Activated T-helper 2 cell treated with anti-CD3 and anti-CD28 coated beads, Interferon-gamma antibody, Interleukin-2, Interleukin-4, amounts not matched to agents 10 μg/mL and 5 μg/mL and 100 μg/mL, durations not matched to agents 14 hours and 24 hours and 36 hours (primary cell): Measurements from ENCODE around the gene BLM. TPM values are rescaled to one million over a fixed set of nuclear protein-coding genes. Genes with fewer than 3 reads are reported as not detected.
"Not testable (repeated sequence)": the region's sequence is repeated elsewhere in the genome, so short reads cannot be mapped to it uniquely, and the experiment has no call there.

ENCODE experiments used
- DNase-seq: peaks from one replicate; pipeline ENCODE4 v3.0.0; 2021; ENCODE audit warnings: low spot score
- H3K27ac Mint-ChIP-seq: one replicate; pipeline ENCODE4 v1.8.0; 2021; ENCODE audit warnings: mixed read lengths
- H3K27me3 Mint-ChIP-seq: one replicate; pipeline ENCODE4 v1.8.0; 2021; ENCODE audit warnings: low read depth, mixed read lengths
- H3K36me3 Mint-ChIP-seq: one replicate; pipeline ENCODE4 v1.8.0; 2021; ENCODE audit warnings: low read depth, mixed read lengths
- H3K4me1 Mint-ChIP-seq: one replicate; pipeline ENCODE4 v1.8.0; 2021; ENCODE audit warnings: low read depth, mixed read lengths
- H3K4me3 Mint-ChIP-seq: one replicate; pipeline ENCODE4 v1.8.0; 2021; ENCODE audit warnings: low read depth, mild to moderate bottlenecking, moderate library complexity, mixed read lengths
- H3K9me3 Mint-ChIP-seq: one replicate; pipeline ENCODE4 v1.8.0; 2021; ENCODE audit warnings: mixed read lengths
- intact Hi-C: fragments of 100-400 bp; cut with micrococcal nuclease; formaldehyde crosslinking; loops from one replicate; pipeline ENCODE4 v1.15.1; 2023
- total RNA-seq: library from RNA; stranded (reverse); gene quantifications from 2 replicates; pipeline ENCODE4 v1.2.3, GENCODE V29; 2022

Gene BLM
- total RNA-seq, 1 donor from 2014 or later: 65.3 TPM

- intact Hi-C loops: no loop called here
- Mint-ChIP-seq H3K27ac (no peak overlapping the region), H3K4me1 (peaks cover 34% of the 10 kb centered on the region), H3K36me3 (peaks cover 7% of the 10 kb centered on the region), H3K9me3 (peaks cover 6% of the 10 kb centered on the region), H3K27me3 (no peaks in the 10 kb centered on the region), H3K4me3 (no peak overlapping the region)
- no peak for DNase-seq
These were observed 106.4 kb downstream of the BLM start for GRCh38 chr15:90823455-90823974.

GRCh38 chr15:90825115-90825899, 108.2 kb downstream of the BLM start:
- H3K36me3 Mint-ChIP-seq, intact Hi-C loops, H3K4me3 Mint-ChIP-seq, DNase-seq, H3K27me3 Mint-ChIP-seq, H3K9me3 Mint-ChIP-seq: not testable (repeated sequence)
- H3K4me1 Mint-ChIP-seq: peaks cover 34% of the 10 kb centered on the region
- peak overlapping the region; percentile 59 for H3K27ac Mint-ChIP-seq

- peak overlapping the region; percentile 82 for H3K27ac Mint-ChIP-seq
- H3K27me3 Mint-ChIP-seq, DNase-seq, intact Hi-C loops, H3K9me3 Mint-ChIP-seq: not testable (repeated sequence)
- H3K4me3 Mint-ChIP-seq: peak overlapping the region; percentile 54
- peaks cover 12% of the 10 kb centered on the region for H3K36me3 Mint-ChIP-seq
- H3K4me1 Mint-ChIP-seq: peaks cover 37% of the 10 kb centered on the region
These were observed 109.2 kb downstream of the BLM start for GRCh38 chr15:90826206-90826885.

- H3K4me3 Mint-ChIP-seq: peak overlapping the region; percentile 8
- no peaks in the 10 kb centered on the region for H3K27me3 Mint-ChIP-seq
- H3K9me3 Mint-ChIP-seq: peaks cover 6% of the 10 kb centered on the region
- peaks cover 37% of the 10 kb centered on the region for H3K4me1 Mint-ChIP-seq
- H3K27ac Mint-ChIP-seq: peak overlapping the region; percentile 82
- intact Hi-C loops: no loop called here
- peaks cover 12% of the 10 kb centered on the region for H3K36me3 Mint-ChIP-seq
- DNase-seq: no peak
These were observed 109.8 kb downstream of the BLM start for GRCh38 chr15:90826886-90827435.

- peaks cover 6% of the 10 kb centered on the region for H3K9me3 Mint-ChIP-seq
- peaks cover 12% of the 10 kb centered on the region for H3K36me3 Mint-ChIP-seq
- H3K4me3 Mint-ChIP-seq: no peak overlapping the region
- intact Hi-C loops: no loop called here
- DNase-seq: no peak
- peaks cover 36% of the 10 kb centered on the region for H3K4me1 Mint-ChIP-seq
- no peaks in the 10 kb centered on the region for H3K27me3 Mint-ChIP-seq
- peak overlapping the region; percentile 28 for H3K27ac Mint-ChIP-seq
These were observed 111.0 kb downstream of the BLM start for GRCh38 chr15:90828111-90828510.

- Mint-ChIP-seq H3K9me3 (peaks cover 6% of the 10 kb centered on the region), H3K4me3 (peak overlapping the region; percentile 43), H3K27ac (peak overlapping the region; percentile 96), H3K4me1 (peaks cover 40% of the 10 kb centered on the region), H3K27me3 (no peaks in the 10 kb centered on the region), H3K36me3 (peaks cover 16% of the 10 kb centered on the region)
- intact Hi-C loops: no loop called here
- no peak for DNase-seq
These were observed 112.0 kb downstream of the BLM start for GRCh38 chr15:90829126-90829525.

- H3K27me3 Mint-ChIP-seq: no peaks in the 10 kb centered on the region
- intact Hi-C loops: loop anchor here (1.0 to 2.0 kb wide), 5 partner anchors 8 to 169 kb away; no protein-coding TSS in a partner anchor
- H3K9me3 Mint-ChIP-seq: peaks cover 6% of the 10 kb centered on the region
- DNase-seq: peak; percentile 57
- peak overlapping the region; percentile 96 for H3K27ac Mint-ChIP-seq
- peaks cover 16% of the 10 kb centered on the region for H3K36me3 Mint-ChIP-seq
- H3K4me1 Mint-ChIP-seq: peaks cover 39% of the 10 kb centered on the region
- H3K4me3 Mint-ChIP-seq: peak overlapping the region; percentile 31
These were observed 112.8 kb downstream of the BLM start for GRCh38 chr15:90829942-90830440.

- DNase-seq: no peak
- Mint-ChIP-seq H3K27me3 (no peaks in the 10 kb centered on the region), H3K36me3 (peaks cover 14% of the 10 kb centered on the region), H3K27ac (peak overlapping the region; percentile 96), H3K9me3 (no peaks in the 10 kb centered on the region), H3K4me3 (no peak overlapping the region), H3K4me1 (peaks cover 55% of the 10 kb centered on the region)
- intact Hi-C loops: no loop called here
These were observed 117.5 kb downstream of the BLM start for GRCh38 chr15:90834626-90835025.

- Mint-ChIP-seq H3K27ac (peak overlapping the region; percentile 96), H3K9me3 (no peaks in the 10 kb centered on the region), H3K36me3 (peaks cover 12% of the 10 kb centered on the region), H3K27me3 (no peaks in the 10 kb centered on the region), H3K4me1 (peaks cover 48% of the 10 kb centered on the region), H3K4me3 (peak overlapping the region; percentile 70)
- intact Hi-C loops: no loop called here
- DNase-seq: no peak
These were observed 119.2 kb downstream of the BLM start for GRCh38 chr15:90836296-90836871.

- no peak for DNase-seq
- H3K9me3 Mint-ChIP-seq: no peaks in the 10 kb centered on the region
- intact Hi-C loops: no loop called here
These were observed 119.9 kb downstream of the BLM start for GRCh38 chr15:90837094-90837493.

GRCh38 chr15:90838139-90838538, 121.0 kb downstream of the BLM start:
- peak; percentile 79 for DNase-seq
- Mint-ChIP-seq H3K27ac (peak overlapping the region; percentile 96), H3K4me1 (peaks cover 54% of the 10 kb centered on the region), H3K36me3 (peaks cover 23% of the 10 kb centered on the region), H3K4me3 (peak overlapping the region; percentile 70), H3K9me3 (no peaks in the 10 kb centered on the region), H3K27me3 (no peaks in the 10 kb centered on the region)
- intact Hi-C loops: loop anchor here (1.0 kb wide), 4 partner anchors 8 to 31 kb away; no protein-coding TSS in a partner anchor

More at GRCh38 chr15:90837094-90837493, 119.9 kb downstream of the BLM start:
- H3K4me3 Mint-ChIP-seq: peak overlapping the region; percentile 70
- H3K4me1 Mint-ChIP-seq: peaks cover 52% of the 10 kb centered on the region
- H3K36me3 Mint-ChIP-seq: peaks cover 18% of the 10 kb centered on the region
- peak overlapping the region; percentile 96 for H3K27ac Mint-ChIP-seq
- no peaks in the 10 kb centered on the region for H3K27me3 Mint-ChIP-seq

- H3K27me3 Mint-ChIP-seq: no peaks in the 10 kb centered on the region
- H3K9me3 Mint-ChIP-seq: no peaks in the 10 kb centered on the region
- H3K36me3 Mint-ChIP-seq: peaks cover 23% of the 10 kb centered on the region
- H3K4me3 Mint-ChIP-seq: peak overlapping the region; percentile 70
- peak overlapping the region; percentile 96 for H3K27ac Mint-ChIP-seq
- peaks cover 52% of the 10 kb centered on the region for H3K4me1 Mint-ChIP-seq
- no peak for DNase-seq
- intact Hi-C loops: loop anchor here (1.0 kb wide), 4 partner anchors 8 to 31 kb away; no protein-coding TSS in a partner anchor
These were observed 121.4 kb downstream of the BLM start for GRCh38 chr15:90838544-90838943.
